ENCODE results near the gene CRADD. TPM values are rescaled to one million over a fixed set of nuclear protein-coding genes. Genes with fewer than 3 reads are reported as not detected.

CRADD gene
- total and polyA plus RNA-seq, 2 of the 4 experiments (the other 2 are of a cell fraction), result 11.1 to 14.0 TPM

DNA sequence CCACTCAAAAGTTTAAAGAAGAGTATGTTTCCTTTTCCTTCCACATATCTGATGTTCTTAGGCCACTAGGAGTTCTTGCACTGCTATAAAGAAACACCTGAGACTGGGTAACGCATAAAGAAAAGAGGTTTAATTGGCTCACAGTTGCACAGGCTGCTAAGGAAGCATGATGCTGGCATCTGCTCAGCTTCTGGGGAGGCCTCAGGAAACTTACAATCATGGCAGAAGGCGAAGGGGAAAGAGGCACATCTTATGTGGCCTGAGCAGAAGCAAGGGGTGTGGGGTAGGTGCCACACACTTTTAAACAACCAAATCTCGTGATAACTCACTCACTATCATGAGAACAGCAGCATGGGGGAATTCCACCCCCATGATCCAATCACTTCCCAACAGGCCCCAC is 7.7 kb upstream of the CRADD start:
- H4K91ac ChIP-seq (ENCODE audit: insufficient read depth, low read depth, low read length), result no peak overlapping the region
- H2BK20ac ChIP-seq (ENCODE audit: low read depth, low read length), result no peak overlapping the region
- no peaks in the 10 kb centered on the region for H4K20me1 ChIP-seq (ENCODE audit: insufficient read depth, low read length)
- no peak overlapping the region for H3K23ac ChIP-seq (ENCODE audit: low read depth, low read length)
- H4K8ac ChIP-seq (ENCODE audit: low read depth in 2 of 2, low read length in 2 of 2), result no peak overlapping the region
- no peak overlapping the region for H3K4me2 ChIP-seq (ENCODE audit: low read depth, low read length)
- ChIA-PET POLR2A (ENCODE audit: unreplicated experiment) (no interaction called here), CTCF (no interaction called here)
- no peak overlapping the region for H2AK9ac ChIP-seq (replicated peaks; ENCODE audit: low read depth, low read length, poor library complexity)
- no peak overlapping the region for H2AFZ ChIP-seq (replicated peaks; ENCODE audit: low read length, poor library complexity)
- no peak overlapping the region for H4K5ac ChIP-seq (ENCODE audit: low read depth, low read length)
- peaks cover 5% of the 10 kb centered on the region for H3K9me3 ChIP-seq (ENCODE audit: control insufficient read depth, insufficient read depth, low read length)
- no peak for ATAC-seq (ENCODE audit: low read depth)
- H3K27me3 ChIP-seq (ENCODE audit: control insufficient read depth, insufficient read depth, low read length), result no peaks in the 10 kb centered on the region
- dilution Hi-C loops (cut with HindIII; ENCODE audit: low sequenced_read_pairs, unreplicated experiment), result no loop called here
- no TSS peak for BruUV-seq (replicated peaks)
- no peak overlapping the region; the same call in 1 of the 2 replicates for H3K4ac ChIP-seq (ENCODE audit: low read depth, low read length)
- intact Hi-C loops (cut with micrococcal nuclease), result no loop called here
- no peaks in the 10 kb centered on the region for H3K36me3 ChIP-seq (ENCODE audit: control insufficient read depth, insufficient read depth, low read length)
- no peak overlapping the region for H3K18ac ChIP-seq (ENCODE audit: low read depth, low read length)
- 100% methylated on average over 1 of the region's 3 CpGs; no CpG with 5 or more reads in 1 of the 2 experiments for WGBS, 2 experiments (ENCODE audit: extremely low coverage in 2 of 2, insufficient read length in 1 of 2)
- H2AK5ac ChIP-seq (ENCODE audit: low read depth, low read length), result no peak overlapping the region
- no peaks in the 10 kb centered on the region for H3K79me1 ChIP-seq (ENCODE audit: low read depth in 1 of 2, low read length in 2 of 2)
- no peak for DNase-seq
- no peak overlapping the region for H3K4me3 ChIP-seq (ENCODE audit: insufficient read depth, low read depth, low read length)
- no peaks in the 10 kb centered on the region for H3K4me1 ChIP-seq (ENCODE audit: control insufficient read depth, insufficient read depth, low read length)
- H2BK15ac ChIP-seq (ENCODE audit: low read depth, low read length), result no peak overlapping the region
- TF ChIP-seq, protein P1, sequence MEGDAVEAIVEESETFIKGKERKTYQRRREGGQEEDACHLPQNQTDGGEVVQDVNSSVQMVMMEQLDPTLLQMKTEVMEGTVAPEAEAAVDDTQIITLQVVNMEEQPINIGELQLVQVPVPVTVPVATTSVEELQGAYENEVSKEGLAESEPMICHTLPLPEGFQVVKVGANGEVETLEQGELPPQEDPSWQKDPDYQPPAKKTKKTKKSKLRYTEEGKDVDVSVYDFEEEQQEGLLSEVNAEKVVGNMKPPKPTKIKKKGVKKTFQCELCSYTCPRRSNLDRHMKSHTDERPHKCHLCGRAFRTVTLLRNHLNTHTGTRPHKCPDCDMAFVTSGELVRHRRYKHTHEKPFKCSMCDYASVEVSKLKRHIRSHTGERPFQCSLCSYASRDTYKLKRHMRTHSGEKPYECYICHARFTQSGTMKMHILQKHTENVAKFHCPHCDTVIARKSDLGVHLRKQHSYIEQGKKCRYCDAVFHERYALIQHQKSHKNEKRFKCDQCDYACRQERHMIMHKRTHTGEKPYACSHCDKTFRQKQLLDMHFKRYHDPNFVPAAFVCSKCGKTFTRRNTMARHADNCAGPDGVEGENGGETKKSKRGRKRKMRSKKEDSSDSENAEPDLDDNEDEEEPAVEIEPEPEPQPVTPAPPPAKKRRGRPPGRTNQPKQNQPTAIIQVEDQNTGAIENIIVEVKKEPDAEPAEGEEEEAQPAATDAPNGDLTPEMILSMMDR (conservative IDR thresholded peaks at IDR 0.05; ENCODE audit: low read depth, low read length), result no peak
- TF ChIP-seq RFX5 (IDR thresholded peaks at IDR 0.05; ENCODE audit: low read depth, low read length) (no peak), SMC3 (IDR thresholded peaks at IDR 0.05; ENCODE audit: low read depth, low read length) (no peak)
- H3K56ac ChIP-seq (ENCODE audit: extremely low read depth, insufficient read depth, low read length), result no peak overlapping the region
- no peaks in the 10 kb centered on the region for H3K9me1 ChIP-seq (ENCODE audit: insufficient read depth, low read length)
- in situ Hi-C loops (cut with MboI; ENCODE audit: low sequenced_read_pairs), result no loop called here
- no peak overlapping the region for H2BK5ac ChIP-seq (ENCODE audit: low read depth, low read length, poor library complexity, severe bottlenecking)
- H3K9ac ChIP-seq (ENCODE audit: low read depth, low read length), result no peak overlapping the region
- H3K14ac ChIP-seq (replicated peaks; ENCODE audit: low read depth, low read length), result no peak overlapping the region
- H2BK120ac ChIP-seq (ENCODE audit: low read depth, low read length), result no peak overlapping the region
- no peak overlapping the region for H3K27ac ChIP-seq (ENCODE audit: insufficient read depth, low read length)

Measured in IMR-90 (cell line).